Mesodermal cell (in vitro differentiated cells): ENCODE measurements around the gene SMTNL2.
"Not testable (repeated sequence)": the region's sequence is repeated elsewhere in the genome, so short reads cannot be mapped to it uniquely, and the experiment has no call there.

Experiments
- H3K27ac ChIP-seq: 2 replicates; pipeline ENCODE4 v1.7.0; 2013; ENCODE audit warnings: mild to moderate bottlenecking, low read depth, low read length, moderate library complexity; ENCODE audit not compliant: severe bottlenecking
- H3K36me3 ChIP-seq: 2 replicates; pipeline ENCODE4 v1.7.1; 2013; ENCODE audit warnings: mild to moderate bottlenecking, low read length, moderate library complexity; ENCODE audit not compliant: control insufficient read depth, insufficient read depth
- H3K4me1 ChIP-seq: one replicate; pipeline ENCODE4 v1.7.1; 2013; ENCODE audit warnings: mild to moderate bottlenecking, low read length; ENCODE audit not compliant: insufficient read depth, control insufficient read depth, poor library complexity, severe bottlenecking
- H3K4me3 ChIP-seq: 2 replicates; pipeline ENCODE4 v1.7.0; 2013; ENCODE audit warnings: low read length, control low read depth, mild to moderate bottlenecking; ENCODE audit not compliant: insufficient read depth, poor library complexity, severe bottlenecking; ENCODE audit errors: extremely low read depth
- H3K9me3 ChIP-seq: 2 replicates; pipeline ENCODE4 v1.7.1; 2013; ENCODE audit warnings: mild to moderate bottlenecking, low read length, moderate library complexity; ENCODE audit not compliant: control insufficient read depth
- WGBS, 2 experiments: methylation state at CpG; one replicate each; pipeline ENCODE4 v1.1.5; 2013; ENCODE audit warnings: missing lambda C conversion rate in 2 of 2; ENCODE audit not compliant: insufficient coverage in 2 of 2; 5-methylcytosine and 5-hydroxymethylcytosine counted together

SMTNL2 gene

GRCh38 chr17:4635823-4636375 is 51.6 kb downstream of the SMTNL2 start:
- Histone ChIP-seq H3K36me3 (no peaks in the 10 kb centered on the region), H3K27ac (no peak overlapping the region), H3K4me1 (peaks cover 9% of the 10 kb centered on the region), H3K4me3 (no peak overlapping the region), H3K9me3 (no peaks in the 10 kb centered on the region)
- WGBS, 2 experiments: 33 to 42% methylated on average over 7 to 9 of the region's 10 CpGs

- no peaks in the 10 kb centered on the region for H3K36me3 ChIP-seq
- no peak overlapping the region for H3K27ac ChIP-seq
- H3K4me3 ChIP-seq: no peak overlapping the region
- H3K9me3 ChIP-seq: no peaks in the 10 kb centered on the region
- H3K4me1 ChIP-seq: peaks cover 14% of the 10 kb centered on the region
- WGBS, 2 experiments: 69 to 72% methylated on average over 6 to 10 of the region's 12 CpGs
Measured at GRCh38 chr17:4636474-4637100, 52.3 kb downstream of the SMTNL2 start.

- not testable (repeated sequence) for H3K4me1 ChIP-seq, H3K4me3 ChIP-seq, H3K27ac ChIP-seq, H3K36me3 ChIP-seq, H3K9me3 ChIP-seq
- 77 to 91% methylated on average over 4 to 8 of the region's 8 CpGs for WGBS, 2 experiments
Measured at GRCh38 chr17:4638766-4639165, 54.4 kb downstream of the SMTNL2 start.

- H3K36me3 ChIP-seq, H3K9me3 ChIP-seq, H3K4me1 ChIP-seq, H3K4me3 ChIP-seq, H3K27ac ChIP-seq: not testable (repeated sequence)
- 4 to 12% methylated on average over 14 of the region's 56 CpGs for WGBS, 2 experiments
Measured at GRCh38 chr17:4639301-4640059, 55.2 kb downstream of the SMTNL2 start.

GRCh38 chr17:4640569-4641188 is 56.4 kb downstream of the SMTNL2 start:
- H3K27ac ChIP-seq, H3K9me3 ChIP-seq, H3K36me3 ChIP-seq, H3K4me1 ChIP-seq: not testable (repeated sequence)
- 0% methylated on average over 5 of the region's 39 CpGs; no CpG with 5 or more reads in 1 of the 2 experiments for WGBS, 2 experiments
- H3K4me3 ChIP-seq: peak overlapping the region; percentile 7

GRCh38 chr17:4641297-4642195 is 57.2 kb downstream of the SMTNL2 start, which contains the start of gene ALOX15:
ALOX15 (minus strand) TSS chr17:4641678; CDS start chr17:4641651, 27 bp downstream.
- H3K4me1 ChIP-seq: peaks cover 6% of the 10 kb centered on the region
- no peaks in the 10 kb centered on the region for H3K36me3 ChIP-seq
- no peak within 1 kb of the TSS for H3K27ac ChIP-seq
- H3K9me3 ChIP-seq: no peaks in the 10 kb centered on the region
- H3K4me3 ChIP-seq: peak within 1 kb of the TSS; percentile 7
- 14% methylated on average over 36 to 58 of the region's 58 CpGs for WGBS, 2 experiments

GRCh38 chr17:4642286-4642685 is 58.0 kb downstream of the SMTNL2 start:
- Histone ChIP-seq H3K36me3 (no peaks in the 10 kb centered on the region), H3K4me3 (no peak overlapping the region), H3K4me1 (peaks cover 6% of the 10 kb centered on the region), H3K27ac (no peak overlapping the region), H3K9me3 (no peaks in the 10 kb centered on the region)
- WGBS, 2 experiments: 21 to 22% methylated on average over 1 to 2 of the region's 6 CpGs

GRCh38 chr17:4643676-4644075 is 59.3 kb downstream of the SMTNL2 start:
- peaks cover 6% of the 10 kb centered on the region for H3K4me1 ChIP-seq
- WGBS, 2 experiments: 84 to 89% methylated on average over 2 of the region's 4 CpGs
- H3K4me3 ChIP-seq: no peak overlapping the region
- H3K36me3 ChIP-seq: no peaks in the 10 kb centered on the region
- H3K27ac ChIP-seq: no peak overlapping the region
- no peaks in the 10 kb centered on the region for H3K9me3 ChIP-seq

- Histone ChIP-seq H3K4me1 (peaks cover 6% of the 10 kb centered on the region), H3K36me3 (no peaks in the 10 kb centered on the region), H3K9me3 (no peaks in the 10 kb centered on the region), H3K27ac (no peak overlapping the region), H3K4me3 (no peak overlapping the region)
- 86 to 97% methylated on average over 4 of the region's 5 CpGs for WGBS, 2 experiments
Measured at GRCh38 chr17:4645642-4646041, 61.3 kb downstream of the SMTNL2 start.

GRCh38 chr17:4648741-4649140 is 64.4 kb downstream of the SMTNL2 start:
- H3K27ac ChIP-seq: no peak overlapping the region
- no peaks in the 10 kb centered on the region for H3K36me3 ChIP-seq
- 78 to 89% methylated on average over 1 to 2 of the region's 2 CpGs for WGBS, 2 experiments

More at GRCh38 chr17:4648741-4649140, 64.4 kb downstream of the SMTNL2 start:
- Histone ChIP-seq H3K9me3 (no peaks in the 10 kb centered on the region), H3K4me3 (no peak overlapping the region), H3K4me1 (no peaks in the 10 kb centered on the region)
